Thyroid gland (tissue), 4 donors: ENCODE measurements around the gene VEPH1.

Experiments
- POLR2A ChIP-seq, 2 donors: fragments of 450-650 bp; IDR thresholded peaks; one replicate each; pipeline ENCODE4 v1.6.1; 2017; ENCODE audit warnings: antibody characterized with exemption in 2 of 2, mild to moderate bottlenecking in 2 of 2, moderate library complexity in 1 of 2
- TF ChIP-seq, protein P1 (sequence below), 6 experiments: fragments of 200-600 bp in 3 of 6; fragments of 450-650 bp in 3 of 6; sonication (generic) in 3 of 6; IDR thresholded peaks; one replicate each; pipeline ENCODE4 v1.5.1; 2016 to 2019; ENCODE audit warnings: antibody characterized with exemption in 6 of 6, mild to moderate bottlenecking in 2 of 6, inconsistent platforms in 1 of 6, moderate library complexity in 1 of 6

DNA sequence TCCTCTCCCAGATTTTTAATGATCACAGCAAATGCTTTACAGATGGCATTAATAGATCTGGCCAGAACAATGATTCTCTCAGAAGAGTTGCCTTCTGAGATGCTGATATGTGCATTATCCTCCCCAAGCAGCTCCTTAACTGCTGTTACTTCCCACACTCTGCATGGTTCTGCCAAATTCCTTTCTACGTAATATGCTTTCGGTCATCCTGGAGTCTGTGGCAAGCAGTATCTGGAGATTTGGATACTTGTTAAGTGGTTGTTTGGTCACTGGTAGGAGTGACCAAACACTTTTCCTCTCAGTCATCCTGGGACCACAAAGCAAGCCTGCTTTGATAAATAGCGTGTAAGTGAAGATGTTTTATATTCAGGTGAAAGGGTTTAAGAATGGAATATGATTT, 272.1 kb downstream of the VEPH1 start:
- TF ChIP-seq, protein P1, sequence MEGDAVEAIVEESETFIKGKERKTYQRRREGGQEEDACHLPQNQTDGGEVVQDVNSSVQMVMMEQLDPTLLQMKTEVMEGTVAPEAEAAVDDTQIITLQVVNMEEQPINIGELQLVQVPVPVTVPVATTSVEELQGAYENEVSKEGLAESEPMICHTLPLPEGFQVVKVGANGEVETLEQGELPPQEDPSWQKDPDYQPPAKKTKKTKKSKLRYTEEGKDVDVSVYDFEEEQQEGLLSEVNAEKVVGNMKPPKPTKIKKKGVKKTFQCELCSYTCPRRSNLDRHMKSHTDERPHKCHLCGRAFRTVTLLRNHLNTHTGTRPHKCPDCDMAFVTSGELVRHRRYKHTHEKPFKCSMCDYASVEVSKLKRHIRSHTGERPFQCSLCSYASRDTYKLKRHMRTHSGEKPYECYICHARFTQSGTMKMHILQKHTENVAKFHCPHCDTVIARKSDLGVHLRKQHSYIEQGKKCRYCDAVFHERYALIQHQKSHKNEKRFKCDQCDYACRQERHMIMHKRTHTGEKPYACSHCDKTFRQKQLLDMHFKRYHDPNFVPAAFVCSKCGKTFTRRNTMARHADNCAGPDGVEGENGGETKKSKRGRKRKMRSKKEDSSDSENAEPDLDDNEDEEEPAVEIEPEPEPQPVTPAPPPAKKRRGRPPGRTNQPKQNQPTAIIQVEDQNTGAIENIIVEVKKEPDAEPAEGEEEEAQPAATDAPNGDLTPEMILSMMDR (IDR thresholded peaks at IDR 0.05), result no peak
- no peak for TF ChIP-seq POLR2A (IDR thresholded peaks at IDR 0.05)
